Neutrophil (primary cell): Measurements from ENCODE around the gene LPP.
A peak's percentile ranks its signal among the peaks of the same experiment; 100 is the strongest.

ENCODE experiments used
- H3K27ac ChIP-seq: fragments of 200-600 bp; sonication (generic); 2 replicates; pipeline ENCODE4 v1.5.1; 2016; ENCODE audit warnings: mild to moderate bottlenecking, moderate library complexity
- H3K27me3 ChIP-seq: fragments of 200-600 bp; sonication (generic); 2 replicates; pipeline ENCODE4 v1.6.0; 2016; ENCODE audit warnings: mild to moderate bottlenecking
- H3K36me3 ChIP-seq: fragments of 200-600 bp; sonication (generic); 2 replicates; pipeline ENCODE4 v1.5.1; 2017
- H3K4me1 ChIP-seq, 2 experiments: fragments of 200-600 bp in 1 of 2; sonication (generic) in 1 of 2; 1 replicate in 1 of 2; 2 replicates in 1 of 2; pipeline versions ENCODE4 v1.5.1 to v1.6.1; 2013 to 2016; ENCODE audit warnings: low read depth in 1 of 2, low read length in 1 of 2, mild to moderate bottlenecking in 1 of 2, moderate library complexity in 1 of 2; ENCODE audit not compliant: control insufficient read depth in 1 of 2, insufficient read depth in 1 of 2
- H3K4me3 ChIP-seq, 2 experiments: fragments of 200-600 bp in 1 of 2; sonication (generic) in 1 of 2; 1 replicate in 1 of 2; 2 replicates in 1 of 2; pipeline ENCODE4 v1.5.1; 2013 to 2016; ENCODE audit warnings: low read depth in 1 of 2, low read length in 1 of 2, mild to moderate bottlenecking in 1 of 2, moderate library complexity in 1 of 2
- H3K9me3 ChIP-seq: fragments of 200-600 bp; sonication (generic); 2 replicates; pipeline ENCODE4 v1.5.1; 2016
- CTCF ChIP-seq: fragments of 200-600 bp; sonication (generic); IDR thresholded peaks from 2 replicates; pipeline ENCODE4 v1.5.1; 2016; ENCODE audit warnings: antibody characterized with exemption

Gene LPP

GRCh38 chr3:188802645-188803044 lies 648.7 kb downstream of the LPP start:
- Histone ChIP-seq H3K36me3 (no peaks in the 10 kb centered on the region), H3K4me1 (no peaks in the 10 kb centered on the region), H3K9me3 (peaks cover 4% of the 10 kb centered on the region), H3K27ac (no peak overlapping the region), H3K4me3 (no peak overlapping the region), H3K27me3 (no peaks in the 10 kb centered on the region)
- TF ChIP-seq CTCF, result no peak

- Histone ChIP-seq H3K9me3 (peaks cover 4% of the 10 kb centered on the region), H3K36me3 (no peaks in the 10 kb centered on the region)
- TF ChIP-seq CTCF, result no peak
Measured at GRCh38 chr3:188807006-188807405, 653.0 kb downstream of the LPP start.

GRCh38 chr3:188812198-188812597 lies 658.2 kb downstream of the LPP start:
- Histone ChIP-seq H3K27ac (no peak overlapping the region), H3K9me3 (no peaks in the 10 kb centered on the region), H3K27me3 (no peaks in the 10 kb centered on the region), H3K4me3 (no peak overlapping the region), H3K4me1 (peaks cover 10% of the 10 kb centered on the region in 2 experiments), H3K36me3 (no peaks in the 10 kb centered on the region)
- TF ChIP-seq CTCF, result no peak

More at GRCh38 chr3:188807006-188807405, 653.0 kb downstream of the LPP start:
- Histone ChIP-seq H3K4me1 (no peaks in the 10 kb centered on the region), H3K4me3 (no peak overlapping the region), H3K27ac (no peak overlapping the region), H3K27me3 (no peaks in the 10 kb centered on the region)

GRCh38 chr3:188814581-188814980 lies 660.6 kb downstream of the LPP start:
- Histone ChIP-seq H3K27ac (no peak overlapping the region), H3K36me3 (no peaks in the 10 kb centered on the region), H3K27me3 (no peaks in the 10 kb centered on the region), H3K4me1 (peaks cover 34% of the 10 kb centered on the region in 2 experiments), H3K4me3 (no peak overlapping the region), H3K9me3 (no peaks in the 10 kb centered on the region)
- TF ChIP-seq CTCF, result no peak

- Histone ChIP-seq H3K9me3 (no peaks in the 10 kb centered on the region), H3K4me3 (peak overlapping the region in 1 of 2 experiments; percentile 1), H3K27ac (peak overlapping the region; percentile 78), H3K27me3 (no peaks in the 10 kb centered on the region), H3K4me1 (peaks cover 61% of the 10 kb centered on the region in 2 experiments), H3K36me3 (no peaks in the 10 kb centered on the region)
- no peak for TF ChIP-seq CTCF
Measured at GRCh38 chr3:188817103-188817934, 663.4 kb downstream of the LPP start.
